GM12891 (cell line): ENCODE measurements around the gene SRSF4.

Source experiments
- POLR2A ChIP-seq: IDR thresholded peaks from 2 replicates; pipeline ENCODE4 v1.6.1; 2011; ENCODE audit warnings: low read depth, low read length, control low read depth
- POLR2AphosphoS5 ChIP-seq: IDR thresholded peaks from 2 replicates; pipeline ENCODE4 v1.6.1; 2011; ENCODE audit warnings: low read depth, low read length, control low read depth
- TAF1 ChIP-seq: IDR thresholded peaks from 2 replicates; pipeline ENCODE4 v1.6.1; 2011; ENCODE audit warnings: low read depth, low read length, control low read depth

DNA sequence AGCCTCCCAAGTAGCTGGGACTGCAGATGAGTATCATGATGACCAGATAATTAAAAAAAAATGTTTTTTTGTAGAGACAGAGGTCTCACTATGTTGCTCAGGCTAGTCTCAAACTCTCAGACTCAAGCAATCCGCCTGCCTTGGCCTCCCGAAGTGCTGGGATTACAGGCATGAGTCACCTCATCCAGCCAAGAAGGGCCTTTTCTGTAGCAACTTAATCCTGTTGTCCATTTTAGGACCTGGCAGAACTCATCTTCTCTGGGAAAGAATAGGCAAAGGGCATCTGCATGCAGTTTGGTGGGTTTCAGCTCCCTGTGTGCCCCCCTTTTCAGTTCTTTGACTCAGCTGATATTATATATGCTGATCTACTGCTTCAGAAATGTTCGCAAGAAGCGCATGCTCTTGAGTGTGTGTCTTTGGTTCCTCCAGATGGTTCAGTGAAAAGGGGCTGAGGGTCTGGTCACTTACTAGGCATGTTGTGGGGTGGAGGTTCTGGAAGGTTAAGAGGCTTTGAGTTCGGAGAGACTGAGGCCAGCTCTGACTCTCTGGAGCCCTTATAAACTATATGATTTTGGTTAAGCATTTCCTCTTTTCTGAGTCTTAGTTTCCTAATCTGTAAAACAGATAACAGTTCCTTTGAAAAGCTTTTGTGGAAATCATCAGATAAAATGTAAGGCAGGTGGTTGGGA lies 19.4 kb upstream of the SRSF4 start:
- no peak for TF ChIP-seq POLR2AphosphoS5
- no peak for TF ChIP-seq POLR2A
- no peak for TF ChIP-seq TAF1
